HK-2 (cell line): Measurements from ENCODE around the gene PAPPA.

Experiments
- DNase-seq: peaks from one replicate; pipeline ENCODE4 v3.0.0-alpha.2; 2018; ENCODE audit not compliant: unreplicated experiment

The PAPPA gene

GRCh38 chr9:116318468-116319374 lies 165.1 kb downstream of the PAPPA start:
- DNase-seq, result no peak

GRCh38 chr9:116319480-116319879 lies 165.9 kb downstream of the PAPPA start:
- no peak for DNase-seq

- DNase-seq, result no peak
Observed at GRCh38 chr9:116320290-116320689, 166.7 kb downstream of the PAPPA start.

- DNase-seq, result no peak
Observed at GRCh38 chr9:116322521-116322920, 168.9 kb downstream of the PAPPA start.

- DNase-seq, result no peak
Observed at GRCh38 chr9:116323012-116323411, 169.4 kb downstream of the PAPPA start.

GRCh38 chr9:116323571-116323970 lies 170.0 kb downstream of the PAPPA start:
- DNase-seq, result no peak

- DNase-seq, result no peak
Observed at GRCh38 chr9:116325924-116326323, 172.3 kb downstream of the PAPPA start.

- no peak for DNase-seq
Observed at GRCh38 chr9:116327701-116328405, 174.3 kb downstream of the PAPPA start.

GRCh38 chr9:116329470-116329869 lies 175.9 kb downstream of the PAPPA start:
- no peak for DNase-seq

- DNase-seq, result no peak
Observed at GRCh38 chr9:116331241-116331640, 177.7 kb downstream of the PAPPA start.

- no peak for DNase-seq
Observed at GRCh38 chr9:116332090-116332489, 178.5 kb downstream of the PAPPA start.

- DNase-seq, result no peak
Observed at GRCh38 chr9:116333254-116333653, 179.7 kb downstream of the PAPPA start.

- DNase-seq, result no peak
Observed at GRCh38 chr9:116334546-116335150, 181.1 kb downstream of the PAPPA start.

- no peak for DNase-seq
Observed at GRCh38 chr9:116335392-116335791, 181.8 kb downstream of the PAPPA start.

- no peak for DNase-seq
Observed at GRCh38 chr9:116336133-116336862, 182.7 kb downstream of the PAPPA start.

GRCh38 chr9:116337015-116337414 lies 183.4 kb downstream of the PAPPA start:
- peak; percentile 44 for DNase-seq

GRCh38 chr9:116340270-116340669 lies 186.7 kb downstream of the PAPPA start:
- no peak for DNase-seq

GRCh38 chr9:116342061-116342460 lies 188.5 kb downstream of the PAPPA start:
- DNase-seq, result no peak

GRCh38 chr9:116342941-116343340 lies 189.3 kb downstream of the PAPPA start:
- DNase-seq, result no peak

- no peak for DNase-seq
Observed at GRCh38 chr9:116344416-116344815, 190.8 kb downstream of the PAPPA start.

GRCh38 chr9:116345393-116345792 lies 191.8 kb downstream of the PAPPA start:
- no peak for DNase-seq

GRCh38 chr9:116345817-116346216 lies 192.2 kb downstream of the PAPPA start:
- DNase-seq, result no peak
